Retinal pigment epithelial cell (primary cell): ENCODE data around the gene TSPAN31.
"Not testable (repeated sequence)": the region's sequence is repeated elsewhere in the genome, so short reads cannot be mapped to it uniquely, and the experiment has no call there.

Experiments
- DNase-seq: peaks from one replicate; pipeline ENCODE4 v3.0.0-alpha.2; 2010; ENCODE audit warnings: low read depth
- H3K4me3 ChIP-seq: 2 replicates; pipeline ENCODE4 v1.5.1; 2011; ENCODE audit warnings: mild to moderate bottlenecking, low read length, control low read depth, moderate library complexity
- CTCF ChIP-seq: conservative IDR thresholded peaks from 2 replicates; pipeline ENCODE4 v1.5.1; 2011; ENCODE audit warnings: low read depth, low read length, control low read depth, inconsistent platforms

The TSPAN31 gene

GRCh38 chr12:57708296-57708695 lies 36.5 kb upstream of the TSPAN31 start:
- H3K4me3 ChIP-seq, result no peak overlapping the region
- TF ChIP-seq CTCF, result no peak
- DNase-seq, result no peak

GRCh38 chr12:57712701-57713100 lies 32.1 kb upstream of the TSPAN31 start:
- no peak for DNase-seq
- no peak for TF ChIP-seq CTCF

GRCh38 chr12:57713209-57713608 lies 31.6 kb upstream of the TSPAN31 start:
- no peak for TF ChIP-seq CTCF
- no peak for DNase-seq
- no peak overlapping the region for H3K4me3 ChIP-seq

More at GRCh38 chr12:57712701-57713100, 32.1 kb upstream of the TSPAN31 start:
- no peak overlapping the region for H3K4me3 ChIP-seq

GRCh38 chr12:57715036-57715748 lies 29.6 kb upstream of the TSPAN31 start:
- H3K4me3 ChIP-seq, DNase-seq: not testable (repeated sequence)

GRCh38 chr12:57715786-57716185 lies 29.1 kb upstream of the TSPAN31 start:
- TF ChIP-seq CTCF, result no peak
- H3K4me3 ChIP-seq, result no peak overlapping the region
- DNase-seq, result no peak

- TF ChIP-seq CTCF, result no peak
- DNase-seq, result no peak
- no peak overlapping the region for H3K4me3 ChIP-seq
Measured at GRCh38 chr12:57716305-57716704, 28.5 kb upstream of the TSPAN31 start.

GRCh38 chr12:57717131-57717530 lies 27.7 kb upstream of the TSPAN31 start:
- DNase-seq, result no peak
- H3K4me3 ChIP-seq, result no peak overlapping the region
- no peak for TF ChIP-seq CTCF
